ENCODE results near the gene GPR176.

GPR176 gene

GRCh38 chr15:39781967-39782302, 138.1 kb downstream of the GPR176 start:
- no peak for TF ChIP-seq CTCF (IDR thresholded peaks at IDR 0.05; ENCODE audit: control insufficient read depth, extremely low read depth, insufficient read depth)
- peak overlapping the region; percentile 78 for H3K4me3 ChIP-seq (ENCODE audit: low read depth, low read length)

GRCh38 chr15:39781147-39781966, 138.7 kb downstream of the GPR176 start:
- TF ChIP-seq CTCF (IDR thresholded peaks at IDR 0.05; ENCODE audit: control insufficient read depth, extremely low read depth, insufficient read depth) = no peak
- H3K4me3 ChIP-seq (ENCODE audit: low read depth, low read length) = no peak overlapping the region
- no peak for DNase-seq (ENCODE audit: low read depth)

More at GRCh38 chr15:39781967-39782302, 138.1 kb downstream of the GPR176 start:
- DNase-seq (ENCODE audit: low read depth) = no peak

- H3K4me3 ChIP-seq (ENCODE audit: low read depth, low read length) = no peak overlapping the region
- no peak for DNase-seq (ENCODE audit: low read depth)
- TF ChIP-seq CTCF (IDR thresholded peaks at IDR 0.05; ENCODE audit: control insufficient read depth, extremely low read depth, insufficient read depth) = no peak
Measured at GRCh38 chr15:39778021-39778420, 142.0 kb downstream of the GPR176 start.

- no peak for DNase-seq (ENCODE audit: low read depth)
- TF ChIP-seq CTCF (IDR thresholded peaks at IDR 0.05; ENCODE audit: control insufficient read depth, extremely low read depth, insufficient read depth) = no peak
- no peak overlapping the region for H3K4me3 ChIP-seq (ENCODE audit: low read depth, low read length)
Measured at GRCh38 chr15:39777496-39777895, 142.6 kb downstream of the GPR176 start.

GRCh38 chr15:39776068-39776467, 144.0 kb downstream of the GPR176 start:
- no peak for TF ChIP-seq CTCF (IDR thresholded peaks at IDR 0.05; ENCODE audit: control insufficient read depth, extremely low read depth, insufficient read depth)
- no peak overlapping the region for H3K4me3 ChIP-seq (ENCODE audit: low read depth, low read length)
- DNase-seq (ENCODE audit: low read depth) = no peak

GRCh38 chr15:39774688-39775267, 145.3 kb downstream of the GPR176 start:
- H3K4me3 ChIP-seq (ENCODE audit: low read depth, low read length) = no peak overlapping the region
- no peak for DNase-seq (ENCODE audit: low read depth)
- TF ChIP-seq CTCF (IDR thresholded peaks at IDR 0.05; ENCODE audit: control insufficient read depth, extremely low read depth, insufficient read depth) = no peak
